Stimulated activated CD8-positive, alpha-beta memory T cell treated with anti-CD3 and anti-CD28 coated beads, Interleukin-12 subunit alpha, Interleukin-12 subunit beta, amount 100 ng/mL, for 24 hours (primary cell): ENCODE data around the gene QSER1.

Experiments
- DNase-seq: peaks from one replicate; pipeline ENCODE4 v3.0.0-alpha.2; 2020; ENCODE audit errors: extremely low read depth

QSER1 gene

DNA sequence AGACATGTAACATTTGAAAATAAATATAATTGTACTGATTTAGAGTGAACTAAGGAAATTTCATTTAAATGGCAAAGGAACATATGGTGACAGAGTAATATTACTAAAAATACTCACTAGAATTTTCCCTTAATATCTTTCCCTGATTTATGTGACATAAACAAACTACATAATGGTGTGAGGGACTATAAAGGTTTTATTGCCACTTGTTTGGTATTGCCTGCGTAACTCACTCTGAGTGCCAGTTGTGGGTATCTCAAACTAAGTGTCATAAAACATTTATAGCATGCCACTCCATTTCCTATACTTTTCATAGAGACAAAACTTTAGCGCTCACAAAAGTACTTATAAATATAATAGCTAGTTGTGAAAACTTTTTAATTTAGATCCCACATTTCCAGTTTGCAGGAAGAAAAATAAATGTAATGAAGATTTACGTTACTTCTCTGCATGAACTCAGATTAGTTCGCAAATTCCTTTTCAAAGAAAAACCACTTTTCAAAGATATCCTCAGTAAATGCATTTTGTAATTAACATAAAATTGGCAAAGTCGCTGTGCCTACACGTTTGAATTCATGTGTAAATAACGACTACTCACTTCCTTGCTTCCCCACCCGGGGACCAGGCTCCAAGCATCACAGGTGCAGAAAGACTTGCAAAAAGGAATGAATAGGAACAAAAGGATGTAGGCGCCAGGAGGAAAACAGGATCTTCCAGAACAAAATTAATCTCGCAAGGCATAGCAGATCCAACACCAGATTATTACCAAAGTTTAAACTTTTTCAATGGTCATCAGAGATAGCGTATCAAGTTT, 1.6 kb upstream of the QSER1 start:
- no peak for DNase-seq

DNA sequence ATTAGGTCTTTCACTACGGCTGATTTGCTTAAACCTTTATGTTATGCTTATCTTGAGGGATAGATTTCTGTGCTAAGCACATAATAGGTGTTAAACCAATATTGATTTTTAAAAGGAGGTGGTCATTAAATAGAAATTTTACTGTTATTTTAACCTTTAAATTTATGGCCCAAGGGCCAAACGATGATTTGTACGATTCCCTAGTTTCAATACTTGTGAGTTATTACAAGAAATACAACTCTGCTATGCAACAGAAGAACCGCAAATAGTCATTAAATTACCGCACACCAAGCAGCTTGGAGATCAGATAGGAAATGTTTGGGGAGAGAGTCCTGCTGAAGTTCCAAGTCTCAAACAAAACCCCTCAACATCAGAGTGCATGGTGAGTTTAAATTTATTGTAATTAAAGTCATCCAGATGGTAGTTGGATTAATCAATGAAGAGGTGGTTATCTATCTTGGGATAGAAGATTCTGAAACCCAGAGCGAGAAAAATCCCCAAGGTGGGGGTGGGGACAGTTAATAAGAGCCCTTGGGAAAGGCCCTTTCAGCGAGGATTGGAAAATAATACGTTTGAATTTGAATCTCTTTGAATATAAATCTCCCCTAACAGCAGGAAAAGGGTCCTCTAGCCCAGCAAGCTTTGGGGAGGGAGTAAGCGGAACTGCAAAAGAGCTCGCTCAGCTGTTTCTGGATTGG, 805 bp upstream of the QSER1 start:
- DNase-seq: no peak

DNA sequence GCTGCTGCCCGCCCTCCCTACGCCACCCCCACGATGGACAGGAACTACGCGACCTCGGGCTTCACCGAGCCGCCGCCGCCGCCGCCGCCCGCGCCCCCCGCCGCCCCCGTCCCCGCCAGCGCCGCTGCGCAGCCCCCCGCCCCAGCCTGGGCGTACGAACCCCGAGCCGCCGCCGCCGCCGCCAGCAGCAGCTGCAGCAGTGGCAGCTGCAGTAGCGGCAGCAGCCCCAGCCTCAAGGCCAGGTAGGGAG, 407 bp downstream of the QSER1 start:
- no peak for DNase-seq

DNA sequence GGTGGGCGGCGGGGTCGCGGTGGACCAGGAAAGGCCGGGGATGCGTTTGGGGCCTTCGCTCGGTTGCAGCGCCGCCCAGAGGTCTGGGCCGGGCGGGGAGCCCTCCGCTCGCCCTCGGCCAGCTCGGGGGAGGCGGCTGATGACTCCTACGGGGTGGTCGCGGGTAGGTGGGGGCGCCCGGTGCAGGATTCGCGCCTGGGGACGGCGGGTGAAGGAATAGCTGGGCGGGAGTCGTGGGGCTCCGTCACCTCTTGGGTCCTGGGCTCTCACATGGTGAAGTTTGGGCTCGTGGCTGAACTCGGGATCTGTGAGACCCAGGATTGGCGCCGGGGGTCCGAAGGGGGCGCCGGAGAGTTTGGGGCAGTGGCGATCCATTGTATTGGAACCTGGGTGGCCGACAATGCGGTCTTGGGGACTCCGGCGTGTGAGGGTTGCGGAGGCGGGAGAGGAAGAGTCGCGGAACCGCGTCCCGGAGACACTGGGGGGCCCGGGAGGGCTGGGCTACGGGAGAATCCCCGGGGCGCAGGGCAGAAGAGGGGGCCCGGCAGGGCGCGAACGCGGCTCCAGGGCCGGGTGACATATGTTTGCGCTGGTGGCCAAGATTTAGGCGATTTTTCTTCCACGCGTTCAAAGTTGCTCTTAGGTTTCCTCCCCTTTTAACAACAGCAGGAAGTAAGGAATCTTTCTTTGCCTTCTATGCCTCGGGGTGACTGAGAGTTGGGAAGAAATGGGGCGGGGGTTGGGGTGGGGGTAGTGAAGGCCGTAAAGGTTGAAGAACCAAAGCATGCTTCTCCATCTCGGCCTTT, 935 bp downstream of the QSER1 start:
- no peak for DNase-seq

DNA sequence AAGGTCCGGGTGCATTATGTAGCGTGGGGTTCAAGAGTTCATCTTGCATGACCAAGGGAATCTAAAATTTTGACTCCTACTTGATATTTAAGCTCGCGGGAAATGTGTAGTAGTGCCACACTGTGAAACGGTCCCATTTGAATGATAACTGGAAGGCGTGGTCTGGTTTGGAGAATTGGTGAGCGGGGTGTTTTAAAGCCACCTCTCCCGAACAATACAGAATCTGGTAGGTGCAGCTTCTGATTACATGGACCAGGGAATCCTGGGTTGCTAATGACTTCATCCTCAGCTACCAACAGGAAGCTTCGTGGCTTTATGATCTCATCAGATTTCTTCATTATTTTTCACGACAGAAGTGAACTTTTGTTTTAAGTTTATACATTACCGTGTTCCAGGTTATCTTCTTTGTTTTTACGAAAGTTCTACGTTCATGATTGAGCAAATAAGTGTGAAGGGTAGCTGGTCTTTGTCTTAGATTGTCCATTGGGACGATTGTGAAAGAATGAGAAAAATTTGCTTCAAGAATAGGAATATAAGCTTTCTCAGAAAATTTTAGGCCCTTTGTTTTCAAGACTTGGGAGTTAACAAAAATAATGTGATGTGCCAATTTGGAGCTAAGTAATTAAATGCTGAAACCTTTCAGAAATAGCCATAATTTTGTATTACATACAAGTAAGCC, 1.7 kb downstream of the QSER1 start:
- no peak for DNase-seq

DNA sequence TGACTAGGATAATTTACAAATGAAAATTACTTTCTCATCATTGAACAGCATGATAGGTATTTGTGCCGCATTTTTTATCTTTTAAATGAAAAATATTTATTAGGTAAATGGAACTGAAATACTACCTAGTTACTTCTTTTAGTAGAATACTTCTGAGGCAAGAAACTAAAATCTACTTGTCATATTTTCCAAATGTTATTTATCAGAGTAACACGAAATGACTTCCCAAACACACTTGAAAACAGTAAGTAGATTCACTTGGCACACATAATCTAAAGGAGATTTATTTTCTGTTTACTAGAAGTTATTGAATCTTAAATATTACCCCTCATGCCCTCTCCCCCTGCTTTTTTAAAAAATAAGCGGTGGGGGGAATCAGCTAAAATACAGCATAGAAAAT, 2.3 kb downstream of the QSER1 start:
- no peak for DNase-seq

DNA sequence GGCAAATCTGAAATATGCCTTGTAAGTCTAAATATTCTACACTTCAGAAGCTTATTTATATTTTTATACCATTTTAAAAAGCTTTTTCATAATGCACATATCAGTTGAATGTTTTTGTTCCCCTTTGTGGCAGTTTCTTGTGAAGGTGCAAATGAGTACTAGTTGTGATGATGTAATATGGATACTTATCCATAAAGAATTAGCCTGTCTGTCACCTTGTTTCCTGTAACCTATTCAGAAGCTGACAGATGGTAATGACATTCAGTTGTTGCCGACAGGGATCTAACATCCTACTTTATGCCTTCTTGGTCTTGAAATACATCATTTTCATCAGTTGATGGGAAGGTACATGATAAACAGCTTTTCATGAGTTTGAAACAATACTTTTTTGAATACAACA, 2.9 kb downstream of the QSER1 start:
- DNase-seq: no peak

DNA sequence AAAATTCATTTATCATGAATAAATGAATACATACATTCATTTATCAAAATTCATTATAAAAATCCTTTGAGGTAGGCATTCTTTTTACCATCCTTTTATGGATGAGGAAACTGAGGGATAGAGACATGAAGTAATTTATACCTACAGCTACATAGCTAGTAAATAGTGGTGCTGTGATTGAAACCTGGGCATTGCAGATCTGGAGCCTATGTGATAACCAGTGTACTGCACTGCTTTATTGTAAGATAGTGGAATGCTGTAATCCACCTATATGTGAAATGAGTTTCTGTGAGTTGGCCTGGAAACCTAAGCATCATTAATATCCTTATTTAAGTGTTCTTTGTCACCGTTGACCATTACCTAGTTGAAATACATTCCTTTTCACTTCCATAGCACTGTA, 4.5 kb downstream of the QSER1 start:
- no peak for DNase-seq

DNA sequence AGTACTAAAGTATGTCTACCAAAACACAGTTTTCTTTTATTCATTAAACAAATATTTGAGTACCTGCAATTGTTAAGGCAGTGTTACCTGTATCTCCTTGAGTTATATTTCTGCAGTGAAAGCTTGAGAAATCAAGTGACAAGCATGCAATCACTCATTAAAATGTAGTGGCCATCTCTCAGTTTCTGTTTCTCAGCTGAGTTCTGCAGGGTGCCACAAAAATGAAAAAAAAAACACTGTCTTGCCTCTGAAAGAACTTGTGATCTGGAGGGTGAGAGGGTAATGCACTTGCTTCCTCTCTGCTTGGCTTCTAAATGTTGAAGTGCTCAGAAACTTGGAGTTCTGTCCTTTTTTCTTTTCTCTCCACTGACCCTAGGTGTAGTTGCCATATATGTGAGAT, 6.8 kb downstream of the QSER1 start:
- DNase-seq: no peak

DNA sequence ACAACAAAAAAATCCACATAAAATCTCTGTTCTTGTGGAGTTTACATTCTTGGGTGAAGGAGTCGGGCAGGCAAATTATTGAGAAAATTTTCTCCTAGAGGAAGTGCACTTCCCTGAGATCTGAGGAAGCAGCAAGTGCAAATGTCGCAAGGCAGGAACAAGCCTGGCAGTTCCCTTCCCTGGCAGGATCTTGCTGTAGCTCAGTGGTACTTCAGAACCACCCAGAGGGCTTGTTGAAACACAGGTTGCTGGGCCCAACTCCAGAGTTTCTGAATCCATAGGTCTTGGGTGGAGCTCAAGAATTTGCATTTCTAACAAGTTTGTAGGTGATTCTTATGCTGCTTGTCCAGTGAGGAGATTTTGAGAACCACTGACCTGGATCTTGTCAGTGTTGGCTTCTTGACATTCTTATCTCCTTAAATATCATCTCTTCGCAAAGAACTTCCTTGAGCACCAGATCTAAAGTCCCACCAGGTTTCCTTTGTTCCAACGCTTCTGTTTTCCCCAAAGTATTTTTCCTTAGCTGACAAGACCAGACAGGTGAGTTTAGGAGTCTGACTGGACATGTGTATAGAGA, 9.6 kb downstream of the QSER1 start:
- DNase-seq: no peak

DNA sequence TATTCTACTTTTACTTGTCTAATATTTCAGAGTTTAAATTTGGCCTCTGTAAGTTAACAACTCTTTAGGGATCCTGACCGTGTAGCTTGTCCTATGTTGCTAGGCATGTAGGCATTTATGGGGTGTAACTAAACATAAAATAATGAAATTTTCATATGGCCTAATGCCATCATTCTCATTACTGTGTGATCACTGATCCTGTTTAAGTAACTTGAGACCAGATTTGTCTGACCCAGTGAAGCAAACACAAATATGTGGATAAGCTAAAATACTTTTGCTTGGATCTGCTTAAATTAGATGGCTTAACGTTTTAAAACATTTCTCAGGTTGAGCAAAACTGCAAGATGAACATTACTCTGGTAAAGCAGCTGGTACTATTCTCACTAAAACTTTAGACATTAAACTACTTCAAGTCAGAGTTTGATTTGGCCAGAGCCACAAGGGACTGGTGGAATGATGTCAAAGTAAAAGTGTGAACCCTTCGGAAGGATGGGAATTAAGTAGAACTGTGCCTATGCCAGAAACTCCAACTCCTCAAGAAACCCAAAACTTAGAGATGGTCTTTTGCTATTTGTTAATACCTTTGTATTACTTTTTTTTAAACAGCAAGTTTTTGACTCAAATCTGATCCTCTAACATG, 12.5 kb downstream of the QSER1 start:
- no peak for DNase-seq

DNA sequence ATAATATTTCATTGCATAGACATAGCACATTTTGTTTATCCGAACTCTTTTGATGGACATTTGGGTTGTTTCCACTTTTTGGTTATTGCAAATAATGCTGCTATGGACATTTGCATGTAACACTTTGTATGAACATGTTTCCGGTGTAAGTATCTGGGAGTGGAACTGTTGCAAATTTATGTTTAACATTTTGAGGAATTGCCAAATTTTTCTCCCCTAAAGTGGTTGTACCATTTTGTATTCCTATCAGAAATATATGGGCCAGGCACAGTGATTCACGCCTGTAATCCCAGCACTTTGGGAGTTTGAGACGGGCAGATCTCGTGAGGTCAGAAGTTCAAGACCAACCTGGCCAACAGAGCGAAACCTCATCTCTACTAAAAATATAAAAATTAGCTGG, 16.0 kb downstream of the QSER1 start:
- DNase-seq: no peak

DNA sequence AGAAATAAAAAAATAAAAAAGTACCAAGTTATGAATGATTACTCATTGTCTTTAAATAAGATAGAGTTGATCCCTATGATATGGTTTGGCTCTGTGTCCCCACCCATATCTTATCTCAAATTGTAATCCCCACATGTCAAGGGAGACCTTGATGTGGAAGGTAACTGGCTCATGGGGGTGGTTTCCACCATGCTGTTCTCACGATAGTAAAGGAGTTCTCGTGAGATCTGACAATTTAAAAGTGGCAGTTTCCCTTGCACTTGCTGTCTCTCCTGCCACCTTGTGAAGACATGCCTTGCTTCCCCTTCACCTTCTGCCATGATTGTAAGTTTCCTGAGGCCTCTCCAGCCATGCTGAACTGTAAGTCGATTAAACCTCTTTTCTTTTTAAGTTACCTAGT, 18.8 kb downstream of the QSER1 start:
- DNase-seq: no peak

DNA sequence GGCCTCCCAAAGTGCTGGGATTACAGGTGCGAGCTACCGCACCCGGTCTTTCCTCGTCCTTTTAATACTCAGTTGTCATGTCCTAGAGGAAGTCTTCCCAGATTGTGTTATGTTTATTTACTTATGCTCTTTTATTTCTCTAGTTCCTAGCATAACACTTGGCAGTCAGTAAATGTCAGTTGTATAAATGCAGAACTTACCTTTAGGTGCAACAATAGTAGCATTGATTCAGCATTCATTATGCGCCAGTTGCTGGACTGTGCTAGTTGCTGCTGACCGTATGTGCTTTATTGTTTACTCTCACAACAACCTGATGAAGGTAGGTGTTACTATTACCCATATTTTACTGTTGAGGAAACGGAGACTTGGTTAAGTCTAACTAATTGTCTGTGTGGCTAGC, 20.8 kb downstream of the QSER1 start:
- DNase-seq: no peak

DNA sequence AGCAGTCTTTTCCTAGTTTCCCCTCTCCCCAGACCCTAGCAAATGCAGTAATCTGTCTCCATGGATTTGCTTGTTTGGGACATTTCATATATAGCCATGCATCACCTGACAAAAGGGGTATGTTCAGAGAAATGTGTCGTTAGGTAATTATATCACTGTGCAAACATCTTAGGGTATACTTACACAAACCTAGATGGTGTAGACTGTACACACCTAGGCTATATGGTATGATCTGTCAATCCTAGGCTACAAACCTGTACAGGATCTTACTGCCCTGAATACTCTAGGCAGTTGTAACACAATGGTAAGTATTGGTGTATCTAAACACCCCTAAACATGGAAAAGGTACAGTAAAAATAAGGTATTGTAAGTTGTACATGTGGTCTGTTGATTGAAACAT, 23.8 kb downstream of the QSER1 start:
- DNase-seq: no peak

DNA sequence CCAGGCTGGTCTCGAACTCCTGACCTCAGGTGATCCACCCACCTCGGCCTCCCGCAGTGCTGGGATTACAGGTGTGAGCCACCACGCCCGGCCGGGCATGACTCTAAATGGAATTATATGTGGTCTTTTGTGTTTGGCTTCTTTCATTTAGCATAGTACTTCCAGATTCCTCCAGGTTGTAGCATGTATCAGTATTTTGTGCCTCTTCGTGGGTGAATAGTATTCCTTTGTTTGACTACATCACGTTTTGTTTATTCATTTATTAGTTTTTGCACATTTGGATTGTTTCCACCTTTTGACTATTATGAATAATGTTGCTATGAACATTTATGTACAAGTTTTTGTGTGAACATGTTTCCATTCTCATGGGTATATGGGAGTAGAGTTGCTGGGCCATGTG, 24.4 kb downstream of the QSER1 start:
- no peak for DNase-seq

DNA sequence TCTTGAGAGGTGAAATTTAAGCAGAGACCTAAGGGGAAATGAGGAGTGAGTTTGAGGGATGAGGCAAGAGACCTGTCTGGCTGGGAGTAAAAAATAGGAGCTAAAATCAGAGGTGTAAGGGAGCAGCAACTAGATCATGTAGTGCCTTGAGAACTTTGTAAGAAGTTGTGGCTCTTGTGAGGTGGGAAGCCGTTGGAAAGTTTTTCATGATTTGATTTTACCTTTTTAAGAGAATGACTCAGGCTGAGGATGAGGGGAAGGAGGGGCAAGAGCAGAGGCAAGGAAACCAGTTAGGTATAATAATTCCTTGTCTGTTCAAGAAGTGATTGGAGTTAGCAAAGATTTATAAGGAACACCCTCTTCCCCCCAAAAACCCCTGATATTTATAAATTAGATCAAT, 25.8 kb downstream of the QSER1 start:
- no peak for DNase-seq

DNA sequence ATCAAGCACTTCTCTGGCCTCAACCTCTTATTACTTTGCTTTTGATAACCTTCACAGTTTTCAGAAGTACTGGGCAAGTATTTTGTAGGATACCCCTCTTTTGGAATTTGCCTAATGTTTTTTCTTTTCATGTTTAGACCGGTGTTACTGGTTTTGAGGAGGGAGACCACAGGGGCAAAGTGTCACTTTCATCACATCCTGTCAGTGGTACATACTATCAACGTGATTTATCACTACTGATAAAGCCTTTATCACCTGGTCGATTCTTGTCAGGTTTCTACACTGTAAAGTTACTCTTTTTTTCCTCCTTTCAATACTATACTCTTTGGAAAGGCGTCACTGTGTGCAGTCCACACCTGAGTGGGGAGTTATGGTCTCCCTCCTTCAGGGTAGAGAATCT, 26.7 kb downstream of the QSER1 start:
- no peak for DNase-seq

DNA sequence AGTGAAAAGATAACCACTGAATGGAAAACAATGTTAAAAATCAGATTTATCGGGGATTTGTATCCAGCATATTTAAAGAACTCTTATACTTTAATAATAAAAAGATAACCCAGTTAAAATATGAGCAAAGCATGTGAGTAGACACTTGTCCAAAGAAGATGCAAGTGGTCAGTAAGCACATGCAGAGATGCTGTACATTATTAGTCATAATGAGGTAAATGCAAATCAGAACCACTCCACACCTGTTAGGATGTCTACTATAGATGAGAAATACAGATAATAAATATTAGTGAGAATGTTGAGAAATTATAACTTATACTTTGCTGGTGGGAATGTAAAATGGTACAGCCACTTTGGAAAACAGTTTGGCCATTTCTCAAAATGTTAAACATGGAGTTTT, 28.0 kb downstream of the QSER1 start:
- DNase-seq: no peak

DNA sequence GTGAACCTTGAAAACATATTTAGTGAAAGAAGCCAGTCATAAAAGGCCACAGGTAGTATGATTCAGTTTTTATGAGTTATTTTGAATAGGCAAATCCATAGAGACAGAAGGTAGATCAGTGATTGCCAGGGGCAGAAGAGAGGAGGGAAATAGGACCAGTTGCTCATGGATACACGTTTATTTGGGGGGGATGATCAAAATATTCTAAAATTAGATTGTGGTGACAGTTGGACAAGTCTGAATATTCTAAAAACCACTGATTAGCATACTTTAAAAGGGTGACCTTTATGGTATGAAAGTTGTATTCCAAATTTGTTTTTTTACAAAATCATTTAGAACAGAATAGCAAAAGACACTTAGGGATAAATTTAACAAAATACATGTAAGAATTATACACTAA, 28.6 kb downstream of the QSER1 start:
- DNase-seq: no peak

DNA sequence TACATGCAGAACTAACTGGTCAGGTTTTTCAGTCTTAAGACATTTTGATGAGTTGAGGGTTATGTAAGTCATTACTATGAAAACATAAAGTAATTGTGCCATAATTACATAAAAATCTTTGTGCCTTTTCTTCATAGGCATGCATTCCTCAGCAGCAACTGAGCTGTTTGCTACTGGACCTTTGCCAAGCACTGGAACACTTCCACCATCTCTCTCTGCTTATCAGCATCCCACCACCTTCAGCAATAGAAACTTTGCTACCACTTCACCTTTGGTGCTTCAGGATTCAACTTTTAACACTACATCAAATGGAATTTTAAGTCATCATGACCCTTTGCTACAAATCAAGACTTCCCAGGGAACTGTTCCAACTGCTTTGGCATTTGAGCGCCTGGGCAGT, 39.0 kb downstream of the QSER1 start:
- no peak for DNase-seq

DNA sequence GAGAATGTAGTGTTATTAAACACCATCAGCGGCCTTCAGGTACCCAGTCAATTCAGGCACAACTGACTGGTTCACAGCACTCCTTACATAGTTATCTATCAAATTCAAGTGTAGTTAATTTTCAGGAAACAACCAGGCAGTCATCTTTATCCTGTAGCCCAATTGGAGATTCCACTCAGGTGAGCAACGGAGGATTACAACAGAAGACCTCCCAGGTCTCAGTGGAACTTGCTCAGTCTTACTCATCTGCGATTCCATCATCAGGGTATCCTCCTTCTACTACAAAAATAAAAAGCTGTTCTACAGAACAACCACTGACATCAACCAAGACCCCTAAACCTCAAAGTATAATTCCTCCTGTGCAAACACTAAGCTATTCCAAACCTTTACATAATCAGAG, 39.6 kb downstream of the QSER1 start:
- no peak for DNase-seq
